Karpas-422 (cell line): ENCODE results near the gene DDX54. TPM values are rescaled to one million over a fixed set of nuclear protein-coding genes. Genes with fewer than 3 reads are reported as not detected.
"Not testable (repeated sequence)": the region's sequence is repeated elsewhere in the genome, so short reads cannot be mapped to it uniquely, and the experiment has no call there.

ENCODE experiments used
- DNase-seq: peaks from one replicate; pipeline ENCODE4 v3.0.0-alpha.2; 2015
- H2AFZ ChIP-seq: fragments of 200-600 bp; sonication (generic); 2 replicates; pipeline ENCODE4 v1.6.1; 2014; ENCODE audit warnings: antibody characterized with exemption, low read length, mixed read lengths
- H3K27ac ChIP-seq: fragments of 200-600 bp; sonication (generic); 2 replicates; pipeline ENCODE4 v1.5.1; 2014; ENCODE audit warnings: mild to moderate bottlenecking, low read length, moderate library complexity
- H3K27me3 ChIP-seq: fragments of 200-600 bp; sonication (generic); 2 replicates; pipeline ENCODE4 v1.6.1; 2014; ENCODE audit warnings: low read length, mixed read lengths
- H3K36me3 ChIP-seq: fragments of 200-600 bp; sonication (generic); 2 replicates; pipeline ENCODE4 v1.6.1; 2014; ENCODE audit warnings: low read length, mixed read lengths; ENCODE audit not compliant: insufficient read depth
- H3K4me1 ChIP-seq: fragments of 200-600 bp; sonication (generic); 2 replicates; pipeline ENCODE4 v1.6.1; 2014; ENCODE audit warnings: mild to moderate bottlenecking, low read length, mixed read lengths
- H3K4me2 ChIP-seq: fragments of 200-600 bp; sonication (generic); 2 replicates; pipeline ENCODE4 v1.6.1; 2014; ENCODE audit warnings: low read length, low read depth, mild to moderate bottlenecking; ENCODE audit not compliant: poor library complexity, severe bottlenecking
- H3K4me3 ChIP-seq: fragments of 200-600 bp; sonication (generic); 2 replicates; pipeline ENCODE4 v1.5.1; 2014; ENCODE audit warnings: mild to moderate bottlenecking, antibody characterized with exemption, low read length, mixed read lengths
- H3K79me2 ChIP-seq: fragments of 200-600 bp; sonication (generic); 2 replicates; pipeline ENCODE4 v1.6.1; 2014; ENCODE audit warnings: mild to moderate bottlenecking, low read length, mixed read lengths
- H3K9ac ChIP-seq: fragments of 200-600 bp; sonication (generic); 2 replicates; pipeline ENCODE4 v1.6.0; 2014; ENCODE audit warnings: low read length
- H3K9me2 ChIP-seq: fragments of 200-600 bp; sonication (generic), shearing (Covaris generic); replicated peaks from 2 replicates; pipeline ENCODE4 v1.6.0; 2014; ENCODE audit warnings: mild to moderate bottlenecking, low read length, moderate library complexity; ENCODE audit not compliant: insufficient read depth
- H3K9me3 ChIP-seq: fragments of 300-700, 200-600 bp; sonication (generic); 2 replicates; pipeline ENCODE4 v1.6.1; 2014; ENCODE audit warnings: low read length, mixed read lengths
- H4K20me1 ChIP-seq: fragments of 200-600 bp; sonication (generic); 2 replicates; pipeline ENCODE4 v1.6.1; 2014; ENCODE audit warnings: mild to moderate bottlenecking, antibody characterized with exemption, low read length, low read depth; ENCODE audit not compliant: insufficient read depth
- total RNA-seq: library from RNA; depleted of rRNA; stranded (reverse); fragments of >200 nt; shearing (Covaris generic); gene quantifications from 2 replicates; pipeline ENCODE4 v1.2.3, GENCODE V29; 2014; ENCODE audit warnings: low replicate concordance

The DDX54 gene
- total RNA-seq, 1 experiment from 2014 or later = 28.2 TPM

- H3K9ac ChIP-seq = peak overlapping the region; percentile 21; the same call in 1 of the 2 replicates
- H3K79me2 ChIP-seq = no peaks in the 10 kb centered on the region
- no peaks in the 10 kb centered on the region for H3K36me3 ChIP-seq
- no peak overlapping the region for H3K4me2 ChIP-seq
- no peaks in the 10 kb centered on the region for H4K20me1 ChIP-seq
- peak overlapping the region; percentile 85; the same call in 1 of the 2 replicates for H2AFZ ChIP-seq
- no peaks in the 10 kb centered on the region for H3K27me3 ChIP-seq
- peaks cover 12% of the 10 kb centered on the region for H3K4me1 ChIP-seq
- DNase-seq = no peak
- no peaks in the 10 kb centered on the region for H3K9me3 ChIP-seq
- H3K9me2 ChIP-seq = no peaks in the 10 kb centered on the region
- H3K4me3 ChIP-seq = no peak overlapping the region
- no peak overlapping the region for H3K27ac ChIP-seq
Measured at GRCh38 chr12:113142173-113142885, 42.9 kb downstream of the DDX54 start.

GRCh38 chr12:113141716-113142115 lies 43.6 kb downstream of the DDX54 start:
- H3K9me2 ChIP-seq, H3K4me2 ChIP-seq, H3K36me3 ChIP-seq, H2AFZ ChIP-seq, H3K27ac ChIP-seq, DNase-seq, H3K79me2 ChIP-seq, H3K9ac ChIP-seq, H3K9me3 ChIP-seq, H3K4me3 ChIP-seq, H3K27me3 ChIP-seq, H4K20me1 ChIP-seq: not testable (repeated sequence)
- peaks cover 12% of the 10 kb centered on the region for H3K4me1 ChIP-seq

GRCh38 chr12:113140706-113141105 lies 44.6 kb downstream of the DDX54 start:
- H3K9me2 ChIP-seq = no peaks in the 10 kb centered on the region
- DNase-seq = no peak
- no peak overlapping the region for H3K4me3 ChIP-seq
- no peaks in the 10 kb centered on the region for H3K79me2 ChIP-seq
- H4K20me1 ChIP-seq = no peaks in the 10 kb centered on the region
- H2AFZ ChIP-seq = no peak overlapping the region
- no peaks in the 10 kb centered on the region for H3K36me3 ChIP-seq
- no peak overlapping the region for H3K27ac ChIP-seq
- H3K9ac ChIP-seq = no peak overlapping the region
- H3K9me3 ChIP-seq = no peaks in the 10 kb centered on the region
- H3K4me1 ChIP-seq = peaks cover 20% of the 10 kb centered on the region
- no peak overlapping the region for H3K4me2 ChIP-seq
- no peaks in the 10 kb centered on the region for H3K27me3 ChIP-seq

- Histone ChIP-seq H3K9me3 (no peaks in the 10 kb centered on the region), H3K4me3 (no peak overlapping the region), H3K36me3 (no peaks in the 10 kb centered on the region), H4K20me1 (no peaks in the 10 kb centered on the region), H3K4me2 (no peak overlapping the region), H3K4me1 (peaks cover 37% of the 10 kb centered on the region), H3K79me2 (no peaks in the 10 kb centered on the region), H3K9ac (no peak overlapping the region), H3K27ac (no peak overlapping the region), H2AFZ (no peak overlapping the region), H3K27me3 (no peaks in the 10 kb centered on the region), H3K9me2 (no peaks in the 10 kb centered on the region)
- no peak for DNase-seq
Measured at GRCh38 chr12:113138826-113139225, 46.5 kb downstream of the DDX54 start.

- H3K27me3 ChIP-seq = no peaks in the 10 kb centered on the region
- no peaks in the 10 kb centered on the region for H4K20me1 ChIP-seq
- no peak overlapping the region for H3K4me2 ChIP-seq
- DNase-seq = no peak
- H3K4me1 ChIP-seq = peaks cover 44% of the 10 kb centered on the region
- H3K4me3 ChIP-seq = no peak overlapping the region
- H3K27ac ChIP-seq = no peak overlapping the region
- no peaks in the 10 kb centered on the region for H3K9me3 ChIP-seq
- no peaks in the 10 kb centered on the region for H3K36me3 ChIP-seq
- no peak overlapping the region for H3K9ac ChIP-seq
- H3K79me2 ChIP-seq = no peaks in the 10 kb centered on the region
- no peak overlapping the region for H2AFZ ChIP-seq
- no peaks in the 10 kb centered on the region for H3K9me2 ChIP-seq
Measured at GRCh38 chr12:113137861-113138783, 47.2 kb downstream of the DDX54 start.

GRCh38 chr12:113136990-113137511 lies 48.2 kb downstream of the DDX54 start:
- peaks cover 38% of the 10 kb centered on the region for H3K4me1 ChIP-seq
- H2AFZ ChIP-seq = no peak overlapping the region
- H4K20me1 ChIP-seq = no peaks in the 10 kb centered on the region
- no peak overlapping the region for H3K4me2 ChIP-seq
- H3K9ac ChIP-seq = no peak overlapping the region
- H3K9me3 ChIP-seq = no peaks in the 10 kb centered on the region
- no peak overlapping the region for H3K4me3 ChIP-seq
- no peaks in the 10 kb centered on the region for H3K27me3 ChIP-seq
- DNase-seq = no peak
- no peaks in the 10 kb centered on the region for H3K9me2 ChIP-seq
- no peaks in the 10 kb centered on the region for H3K36me3 ChIP-seq
- no peaks in the 10 kb centered on the region for H3K79me2 ChIP-seq
- no peak overlapping the region for H3K27ac ChIP-seq

- Histone ChIP-seq H4K20me1 (no peaks in the 10 kb centered on the region), H3K36me3 (no peaks in the 10 kb centered on the region), H3K27ac (no peak overlapping the region), H3K9me2 (no peaks in the 10 kb centered on the region), H3K9me3 (no peaks in the 10 kb centered on the region), H3K9ac (peak overlapping the region; percentile 41; the same call in 1 of the 2 replicates), H2AFZ (peak overlapping the region; percentile 90; the same call in 1 of the 2 replicates), H3K4me1 (peaks cover 38% of the 10 kb centered on the region), H3K27me3 (no peaks in the 10 kb centered on the region), H3K4me3 (peak overlapping the region; percentile 62), H3K4me2 (peak overlapping the region; percentile 80), H3K79me2 (no peaks in the 10 kb centered on the region)
- DNase-seq = peak; percentile 72
Measured at GRCh38 chr12:113136128-113136989, 48.9 kb downstream of the DDX54 start.
